GM20000 (cell line): ENCODE data around the gene ETFBKMT.
"Not testable (repeated sequence)": the region's sequence is repeated elsewhere in the genome, so short reads cannot be mapped to it uniquely, and the experiment has no call there.

ENCODE experiments used
- DNase-seq: peaks from one replicate; pipeline ENCODE4 v3.0.0; 2012; ENCODE audit warnings: low spot score
- TF ChIP-seq, protein P1 (sequence below): IDR thresholded peaks from 2 replicates; pipeline ENCODE4 v1.5.1; 2012; ENCODE audit warnings: mild to moderate bottlenecking, control low read depth; ENCODE audit errors: extremely low read depth, missing control alignments

Gene ETFBKMT

DNA sequence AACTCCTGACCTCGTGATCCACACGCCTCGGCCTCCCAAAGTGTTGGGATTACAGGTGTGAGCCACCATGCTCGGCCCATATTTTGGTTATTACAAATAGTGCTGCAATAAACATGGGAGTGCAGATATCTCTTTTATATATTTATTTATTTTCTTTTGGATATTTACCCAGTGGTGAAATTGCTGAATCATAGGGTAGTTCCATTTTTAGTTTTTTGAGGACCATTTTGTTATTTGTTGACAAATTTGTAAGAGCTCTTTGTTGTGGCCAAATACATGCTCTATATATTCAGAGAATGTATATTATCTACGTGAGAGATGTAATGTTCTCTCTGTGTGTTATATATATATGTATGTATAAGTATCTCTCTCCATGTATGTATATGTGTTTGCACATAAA, 53.4 kb downstream of the ETFBKMT start:
- no peak for DNase-seq
- TF ChIP-seq, protein P1, sequence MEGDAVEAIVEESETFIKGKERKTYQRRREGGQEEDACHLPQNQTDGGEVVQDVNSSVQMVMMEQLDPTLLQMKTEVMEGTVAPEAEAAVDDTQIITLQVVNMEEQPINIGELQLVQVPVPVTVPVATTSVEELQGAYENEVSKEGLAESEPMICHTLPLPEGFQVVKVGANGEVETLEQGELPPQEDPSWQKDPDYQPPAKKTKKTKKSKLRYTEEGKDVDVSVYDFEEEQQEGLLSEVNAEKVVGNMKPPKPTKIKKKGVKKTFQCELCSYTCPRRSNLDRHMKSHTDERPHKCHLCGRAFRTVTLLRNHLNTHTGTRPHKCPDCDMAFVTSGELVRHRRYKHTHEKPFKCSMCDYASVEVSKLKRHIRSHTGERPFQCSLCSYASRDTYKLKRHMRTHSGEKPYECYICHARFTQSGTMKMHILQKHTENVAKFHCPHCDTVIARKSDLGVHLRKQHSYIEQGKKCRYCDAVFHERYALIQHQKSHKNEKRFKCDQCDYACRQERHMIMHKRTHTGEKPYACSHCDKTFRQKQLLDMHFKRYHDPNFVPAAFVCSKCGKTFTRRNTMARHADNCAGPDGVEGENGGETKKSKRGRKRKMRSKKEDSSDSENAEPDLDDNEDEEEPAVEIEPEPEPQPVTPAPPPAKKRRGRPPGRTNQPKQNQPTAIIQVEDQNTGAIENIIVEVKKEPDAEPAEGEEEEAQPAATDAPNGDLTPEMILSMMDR, result no peak

DNA sequence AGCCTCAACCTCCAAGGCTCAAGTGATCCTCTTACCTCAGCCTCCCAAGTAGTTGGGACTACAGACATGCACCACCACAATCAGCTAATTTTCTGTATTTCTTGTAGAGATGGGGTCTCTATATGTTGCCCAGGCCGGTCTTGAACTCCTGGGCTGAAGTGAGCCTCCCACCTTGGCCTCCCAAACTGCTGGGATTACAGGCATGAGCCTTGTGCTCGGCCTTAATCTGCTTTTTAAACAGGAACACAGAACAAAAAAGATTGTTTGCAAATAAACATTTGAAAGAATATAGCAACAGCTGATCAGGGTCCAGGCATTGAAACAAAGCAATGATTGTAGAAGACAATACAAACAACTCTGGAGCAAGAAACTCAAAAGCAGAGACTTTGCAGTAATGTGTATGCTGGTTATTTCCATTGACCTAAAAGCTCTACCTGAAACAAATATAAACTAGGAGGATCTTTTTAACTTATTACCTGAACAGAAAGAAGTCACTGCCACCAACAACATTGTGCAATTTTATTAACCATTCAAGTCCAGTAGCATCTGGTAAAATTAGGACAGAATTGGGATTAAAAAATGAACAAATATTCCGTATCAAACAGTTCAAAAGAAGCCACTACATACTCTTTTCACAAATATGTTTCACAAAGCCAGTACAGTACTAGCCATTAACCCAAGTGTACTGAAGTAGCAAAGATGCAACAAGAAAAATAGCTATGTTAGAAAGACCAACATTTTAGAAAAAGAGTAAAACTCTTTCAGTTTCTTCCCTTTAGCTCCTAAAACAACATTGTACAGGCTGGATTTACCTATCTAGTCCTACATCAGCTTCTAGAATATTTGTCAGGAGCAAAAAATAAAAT, 55.2 kb downstream of the ETFBKMT start:
- TF ChIP-seq, protein P1, result no peak
- DNase-seq, result no peak

DNA sequence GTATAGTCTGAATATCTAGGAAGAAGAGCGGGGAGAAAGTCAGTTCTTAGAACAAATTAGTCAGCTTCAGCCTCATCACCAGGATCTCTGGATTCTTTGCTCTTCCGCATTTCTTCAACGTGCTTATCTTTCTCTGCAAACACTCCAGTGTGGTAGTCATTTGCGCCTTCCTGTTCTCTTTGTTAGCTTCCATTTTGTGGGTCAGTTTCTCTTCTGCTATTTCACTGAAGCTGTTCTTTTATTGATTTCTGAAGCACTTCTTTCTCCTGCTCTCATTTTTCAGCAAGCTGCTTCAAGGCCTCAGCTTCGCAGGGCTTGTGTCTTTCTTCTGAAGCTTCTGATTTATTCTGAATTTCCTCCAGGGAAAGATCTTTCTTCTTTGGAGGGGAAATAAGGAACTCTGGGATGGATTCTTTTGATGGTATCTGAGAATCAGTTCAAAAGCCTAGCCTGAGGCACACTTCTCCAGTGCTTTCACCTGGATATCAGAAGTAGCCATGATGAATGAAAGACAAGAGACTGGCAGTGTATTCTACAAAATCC, 55.9 kb downstream of the ETFBKMT start:
- peak; percentile 53 for DNase-seq
- TF ChIP-seq, protein P1, result no peak

DNA sequence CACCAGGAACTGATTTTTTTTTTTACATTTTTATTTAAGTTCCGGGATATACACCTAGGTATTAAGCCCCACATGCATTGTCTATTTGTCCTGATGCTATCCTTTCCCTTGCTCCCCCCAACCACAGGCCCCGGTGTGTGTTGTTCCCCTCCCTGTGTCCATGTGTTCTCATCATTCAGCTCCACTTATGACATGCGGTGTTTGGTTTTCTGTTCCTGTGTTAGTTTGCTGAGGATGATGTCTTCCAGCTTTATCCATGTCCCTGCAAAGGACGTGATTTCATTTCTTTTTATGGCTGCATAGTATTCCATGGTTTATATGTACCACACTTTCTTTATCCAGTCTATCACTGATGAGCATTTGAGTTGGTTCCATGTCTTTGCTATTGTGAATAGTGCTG, 57.5 kb downstream of the ETFBKMT start:
- not testable (repeated sequence) for DNase-seq

DNA sequence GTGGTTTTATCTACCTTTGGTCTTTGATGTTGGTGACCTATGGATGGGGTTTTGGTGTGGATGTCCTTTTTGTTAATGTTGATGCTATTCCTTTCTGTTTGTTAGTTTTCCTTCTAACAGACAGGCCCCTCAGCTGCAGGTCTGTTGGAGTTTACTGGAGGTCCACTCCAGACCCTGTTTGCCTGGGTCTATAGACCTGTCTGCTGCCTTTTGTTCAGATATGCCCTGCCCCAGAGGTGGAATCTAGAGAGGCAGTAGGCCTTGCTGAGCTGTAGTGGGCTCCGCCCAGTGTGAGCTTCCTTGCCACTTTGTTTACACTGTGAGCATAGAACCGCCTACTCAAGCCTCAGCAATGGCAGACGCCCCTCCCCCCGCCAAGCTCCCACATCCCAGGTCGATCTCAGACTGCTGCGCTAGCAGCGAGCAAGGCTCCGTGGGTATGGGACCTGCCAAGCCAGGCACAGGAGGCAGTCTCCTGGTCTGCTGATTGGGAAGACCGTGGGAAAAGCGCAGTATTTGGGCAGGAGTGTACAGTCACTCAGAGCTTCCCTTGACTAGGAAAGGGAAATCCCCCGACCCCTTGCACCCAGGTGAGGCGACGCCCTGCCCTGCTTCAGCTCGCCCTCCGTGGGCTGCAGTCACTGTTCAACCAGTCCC, 59.2 kb downstream of the ETFBKMT start:
- not testable (repeated sequence) for DNase-seq

DNA sequence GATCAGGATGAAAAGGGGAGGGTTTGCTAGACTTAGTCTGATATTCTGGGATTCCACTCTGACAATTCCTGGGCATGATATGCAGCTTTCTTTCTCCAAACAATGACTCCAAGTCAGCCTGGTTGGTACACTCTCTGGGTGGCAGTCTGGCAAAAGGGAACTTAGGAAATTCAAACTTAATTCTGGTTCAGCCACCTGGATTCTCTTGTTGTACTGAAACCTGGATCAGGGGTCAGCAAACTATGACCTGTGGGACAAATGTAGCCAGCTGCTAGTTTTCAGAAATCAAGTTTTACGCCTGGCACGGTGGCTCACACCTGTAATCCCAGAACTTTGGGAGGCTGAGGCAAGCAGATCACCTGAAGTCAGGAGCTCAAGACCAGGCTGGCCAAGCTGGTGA, 63.1 kb downstream of the ETFBKMT start:
- TF ChIP-seq, protein P1, result no peak
- DNase-seq, result no peak
